HG03565 (cell line): ENCODE results near the gene ASPHD2.
"Not testable (repeated sequence)": the region's sequence is repeated elsewhere in the genome, so short reads cannot be mapped to it uniquely, and the experiment has no call there.

ENCODE experiments used
- ATAC-seq: cut with Tn5 transposase; IDR thresholded peaks from one replicate; pipeline ENCODE4 v1.9.1; 2021; ENCODE audit warnings: mild to moderate bottlenecking, moderate library complexity; ENCODE audit not compliant: unreplicated experiment

ASPHD2 gene

DNA sequence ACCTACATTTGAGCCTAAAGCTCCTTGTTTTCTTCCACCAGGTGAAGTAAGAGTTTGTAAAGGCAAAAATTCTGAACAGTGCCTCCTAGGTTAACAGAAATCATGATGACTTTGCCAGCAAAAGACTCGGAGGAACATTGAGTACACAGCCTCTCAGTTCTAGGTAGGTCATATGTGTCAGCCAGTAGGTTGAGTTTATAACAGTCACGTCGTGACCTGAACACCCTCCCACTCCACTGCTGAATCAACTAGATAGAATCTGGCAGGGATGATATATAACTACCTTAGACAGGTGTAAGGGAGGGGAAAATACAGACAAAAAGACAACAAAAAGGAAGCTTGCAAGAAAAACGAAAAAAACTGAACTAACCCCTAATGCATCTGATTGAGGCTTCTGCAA lies 12.8 kb upstream of the ASPHD2 start:
- ATAC-seq: no peak

DNA sequence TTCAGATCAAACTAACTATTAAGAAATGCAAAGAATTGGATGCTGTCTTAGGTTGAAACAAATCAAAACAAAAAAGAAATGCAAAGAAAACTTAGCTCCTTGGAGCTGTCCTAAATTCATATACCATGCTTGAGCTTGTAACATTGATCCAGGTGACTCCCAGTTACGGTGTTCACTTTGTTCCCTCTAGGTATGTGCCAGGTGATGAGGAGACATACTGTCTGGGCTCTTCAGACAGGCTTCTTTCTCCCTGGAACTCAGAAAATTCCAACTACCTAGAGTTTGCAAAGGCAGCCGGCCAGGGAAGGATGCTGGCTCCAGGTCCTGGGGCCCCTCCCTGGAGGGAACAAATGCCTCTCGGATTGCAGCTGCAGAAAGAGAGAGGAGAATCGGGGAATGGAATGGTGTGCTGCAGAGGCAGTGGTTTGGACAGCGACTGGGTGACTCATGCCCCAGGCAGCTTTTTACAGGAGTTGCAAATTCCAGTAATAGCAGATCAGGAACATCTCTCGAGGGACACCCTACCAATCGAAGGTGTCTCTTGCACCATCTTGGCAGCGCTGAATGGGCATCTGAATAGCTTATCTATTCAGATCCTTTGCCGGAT lies 12.3 kb upstream of the ASPHD2 start:
- no peak for ATAC-seq

- ATAC-seq: no peak
Observed at GRCh38 chr22:26417406-26417805, 11.7 kb upstream of the ASPHD2 start.

- ATAC-seq: no peak
Observed at GRCh38 chr22:26418620-26419019, 10.4 kb upstream of the ASPHD2 start.

- no peak for ATAC-seq
Observed at GRCh38 chr22:26426924-26427323, 2.1 kb upstream of the ASPHD2 start.

GRCh38 chr22:26429458-26430286 lies 612 bp downstream of the ASPHD2 start:
- ATAC-seq: no peak

- no peak for ATAC-seq
Observed at GRCh38 chr22:26430600-26430999, 1.5 kb downstream of the ASPHD2 start.

GRCh38 chr22:26431261-26431995 lies 2.4 kb downstream of the ASPHD2 start:
- no peak for ATAC-seq

DNA sequence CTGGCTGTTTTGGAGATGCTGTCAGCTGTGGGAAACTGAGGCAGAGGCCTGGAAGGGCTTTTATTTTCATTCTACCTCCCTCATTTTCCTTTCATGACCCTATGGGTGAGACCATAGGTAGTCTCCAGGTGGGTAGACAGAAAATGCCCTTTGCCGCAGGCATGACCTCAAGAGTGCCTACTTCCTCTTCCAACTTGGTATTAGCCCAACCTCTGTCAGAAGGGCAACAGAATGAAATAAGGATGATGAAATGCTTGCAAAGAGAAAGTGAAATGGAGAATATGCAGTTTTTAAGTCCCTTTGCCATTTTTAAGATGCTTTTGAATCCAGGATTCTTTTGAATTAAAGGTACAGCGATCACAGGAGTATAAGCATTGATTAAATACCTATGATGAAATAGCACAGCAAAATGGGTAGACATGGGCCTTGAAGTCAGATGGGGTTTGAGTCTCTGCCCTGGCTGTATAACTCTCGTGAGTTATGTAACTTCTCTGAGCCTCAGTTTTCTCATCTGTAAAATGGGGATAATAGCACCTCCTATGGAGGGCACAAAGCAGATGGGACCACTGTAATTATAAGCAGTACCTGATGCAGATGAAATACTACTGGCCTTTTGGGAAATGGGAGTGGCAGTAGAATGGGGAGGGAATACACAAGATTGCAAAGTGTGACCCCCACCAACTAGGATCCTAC lies 3.7 kb downstream of the ASPHD2 start:
- no peak for ATAC-seq

- ATAC-seq: no peak
Observed at GRCh38 chr22:26433805-26434204, 4.7 kb downstream of the ASPHD2 start.

DNA sequence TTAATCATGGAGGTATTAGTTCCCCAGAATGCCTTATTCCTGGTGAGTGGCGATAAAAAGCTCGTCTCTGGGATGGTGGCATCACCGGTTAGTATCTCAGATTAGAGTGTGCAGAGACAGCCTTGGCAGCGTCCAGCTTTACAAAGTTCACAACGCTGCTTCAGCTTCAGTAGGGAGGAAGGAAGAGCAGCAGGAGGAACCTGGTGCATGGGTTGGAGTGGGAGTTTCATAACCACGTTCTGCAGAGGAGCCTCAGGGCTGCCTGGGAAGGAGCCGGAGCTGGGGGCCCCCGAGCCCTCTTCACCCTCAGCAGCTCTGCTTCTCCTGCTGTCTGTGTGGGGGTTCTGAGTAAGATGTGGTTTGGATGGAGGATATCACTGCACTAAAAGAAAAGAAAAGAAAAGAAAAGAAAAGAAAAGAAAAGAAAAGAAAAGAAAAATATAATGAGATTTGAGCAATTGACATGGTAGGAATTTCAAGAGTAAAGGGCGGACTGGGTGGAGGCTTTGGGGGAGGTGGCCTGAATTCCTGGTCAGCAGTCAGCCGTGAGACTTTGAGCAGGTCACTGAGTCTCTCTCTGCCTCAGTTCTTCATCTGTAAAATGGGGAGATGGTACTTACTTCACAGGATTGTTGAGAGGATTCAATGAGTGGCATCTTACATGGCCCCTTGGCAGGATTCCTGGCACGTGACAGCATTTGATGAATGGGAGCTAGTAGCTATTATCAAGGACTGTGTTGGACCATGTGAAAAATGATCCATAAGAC lies 6.5 kb downstream of the ASPHD2 start:
- no peak for ATAC-seq

DNA sequence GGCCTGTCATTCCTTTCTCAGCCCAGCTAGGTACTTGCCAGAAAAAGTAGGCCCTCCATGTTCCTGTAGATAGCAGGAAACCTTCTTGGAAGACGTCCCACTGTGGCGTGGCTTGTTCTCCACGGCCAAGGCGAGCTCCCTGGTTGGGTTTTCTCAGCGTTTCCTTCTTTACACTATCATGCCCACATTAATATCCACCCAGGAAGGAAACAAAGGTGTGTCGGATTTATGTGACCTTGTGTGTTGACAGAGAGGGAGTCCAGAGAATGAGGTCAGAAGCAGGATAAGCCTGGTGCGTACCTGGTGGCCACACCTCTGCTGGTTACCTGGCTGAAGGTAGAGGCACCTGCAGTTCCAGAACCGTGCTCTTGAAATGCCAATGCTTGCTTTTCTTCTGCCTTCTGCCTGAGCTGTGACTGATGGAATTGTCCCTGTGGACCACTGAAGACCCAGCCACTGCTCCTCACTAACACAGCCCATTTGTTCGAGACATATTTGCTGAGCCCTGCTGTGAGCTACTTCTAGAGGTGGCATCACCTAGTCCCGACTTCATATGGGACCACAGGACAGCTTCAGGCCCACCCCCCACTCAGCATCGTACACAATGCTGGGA lies 7.9 kb downstream of the ASPHD2 start:
- no peak for ATAC-seq

DNA sequence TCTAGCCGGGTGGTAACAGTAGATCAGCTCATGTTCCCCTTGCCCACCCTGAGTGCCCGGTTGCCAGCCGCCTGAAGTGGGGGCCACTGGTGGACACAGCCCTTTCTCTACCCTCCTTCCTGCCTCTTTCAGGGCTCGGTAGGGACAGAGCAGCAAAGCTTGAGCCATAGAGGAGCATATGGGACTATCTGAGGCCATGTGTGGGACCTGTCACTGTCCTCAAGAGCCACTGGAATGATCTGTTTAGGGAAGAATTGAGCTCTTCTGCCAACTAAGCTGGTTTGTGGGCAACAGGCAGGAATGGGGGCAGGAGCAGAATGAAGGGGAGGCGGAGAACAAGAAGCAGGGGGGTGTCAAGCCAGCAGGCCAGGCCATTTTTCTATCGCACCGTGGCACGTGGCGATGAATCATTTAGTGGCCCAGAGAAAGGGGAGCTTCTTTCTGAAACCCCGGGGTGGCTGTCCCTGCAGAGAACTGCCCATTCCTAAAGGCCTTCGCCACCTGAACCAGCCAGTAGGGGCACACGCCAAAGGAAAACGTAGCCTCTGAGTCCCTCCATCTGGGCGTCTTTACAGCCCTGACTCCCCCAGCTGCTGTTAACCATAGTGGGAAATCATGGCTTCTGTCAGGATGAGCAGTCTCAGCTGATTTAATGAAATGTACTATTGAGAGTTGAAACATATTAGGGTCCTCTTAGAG lies 8.8 kb downstream of the ASPHD2 start:
- no peak for ATAC-seq

DNA sequence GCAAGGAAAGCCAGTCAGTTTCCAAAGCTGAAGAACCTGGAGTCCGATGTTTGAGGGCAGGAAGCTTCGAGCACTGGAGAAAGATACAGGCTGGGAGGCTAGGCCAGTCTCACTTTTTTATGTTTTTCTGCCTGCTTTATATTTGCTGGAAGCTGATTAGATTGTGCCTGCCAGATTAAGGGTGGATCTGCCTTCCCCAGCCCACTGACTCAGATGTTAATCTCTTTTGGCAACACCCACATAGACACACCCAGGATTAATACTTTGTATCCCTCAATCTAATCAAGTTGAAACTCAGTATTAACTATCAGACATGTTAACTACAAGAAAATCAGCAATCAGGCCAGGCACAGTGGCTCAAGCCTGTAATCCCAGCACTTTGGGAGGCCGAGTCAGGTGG lies 9.7 kb downstream of the ASPHD2 start:
- not testable (repeated sequence) for ATAC-seq

DNA sequence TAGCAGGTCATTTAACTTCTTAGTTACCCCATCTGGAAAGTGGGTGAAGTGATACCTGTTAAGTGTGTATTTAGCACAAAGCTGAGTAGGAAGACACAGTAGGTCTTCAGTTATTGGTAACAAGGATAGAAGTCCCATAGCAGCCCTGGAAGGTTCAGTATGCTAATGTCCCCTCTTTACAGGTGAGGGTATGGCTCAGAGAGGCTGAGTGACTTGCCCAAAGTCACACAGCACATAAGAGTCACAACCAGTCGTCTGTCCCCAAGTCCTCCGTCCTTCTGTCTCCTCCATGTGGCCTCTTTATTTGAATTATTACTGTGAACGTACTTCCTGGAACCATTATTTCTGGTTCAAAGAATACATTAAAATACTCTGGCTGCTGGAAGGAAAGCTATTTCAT lies 10.5 kb downstream of the ASPHD2 start:
- ATAC-seq: no peak

DNA sequence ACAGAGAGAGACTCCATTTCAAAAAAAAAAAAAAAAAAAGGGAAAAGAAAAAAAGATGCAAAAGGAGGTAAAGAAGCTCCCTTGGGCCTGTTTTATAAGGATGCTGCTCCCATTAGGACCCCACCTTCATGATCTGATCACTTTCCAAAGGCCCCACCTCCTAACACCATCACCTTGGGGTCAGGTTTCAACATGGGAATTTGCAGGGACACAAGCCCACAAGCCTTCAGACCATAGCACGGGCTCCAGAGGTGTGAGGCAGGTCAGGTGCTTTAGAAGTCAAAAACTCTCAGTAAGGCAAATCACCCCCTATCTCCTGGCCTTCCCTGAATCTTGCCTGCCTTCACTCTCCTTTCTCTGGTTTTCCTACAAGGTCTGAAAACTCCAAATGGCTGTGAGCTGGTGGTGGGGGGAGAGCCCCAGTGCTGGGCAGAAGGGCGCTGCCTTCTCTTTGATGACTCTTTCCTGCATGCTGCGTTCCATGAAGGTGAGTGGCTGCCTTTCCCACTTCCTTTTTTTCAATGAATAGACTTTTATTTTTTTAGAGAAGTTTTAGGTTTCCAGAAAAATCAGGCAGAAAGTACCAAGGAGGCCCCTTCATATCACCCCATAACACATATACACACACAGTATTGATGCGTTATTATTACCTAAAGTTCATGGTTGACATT lies 13.2 kb downstream of the ASPHD2 start:
- ATAC-seq: no peak

DNA sequence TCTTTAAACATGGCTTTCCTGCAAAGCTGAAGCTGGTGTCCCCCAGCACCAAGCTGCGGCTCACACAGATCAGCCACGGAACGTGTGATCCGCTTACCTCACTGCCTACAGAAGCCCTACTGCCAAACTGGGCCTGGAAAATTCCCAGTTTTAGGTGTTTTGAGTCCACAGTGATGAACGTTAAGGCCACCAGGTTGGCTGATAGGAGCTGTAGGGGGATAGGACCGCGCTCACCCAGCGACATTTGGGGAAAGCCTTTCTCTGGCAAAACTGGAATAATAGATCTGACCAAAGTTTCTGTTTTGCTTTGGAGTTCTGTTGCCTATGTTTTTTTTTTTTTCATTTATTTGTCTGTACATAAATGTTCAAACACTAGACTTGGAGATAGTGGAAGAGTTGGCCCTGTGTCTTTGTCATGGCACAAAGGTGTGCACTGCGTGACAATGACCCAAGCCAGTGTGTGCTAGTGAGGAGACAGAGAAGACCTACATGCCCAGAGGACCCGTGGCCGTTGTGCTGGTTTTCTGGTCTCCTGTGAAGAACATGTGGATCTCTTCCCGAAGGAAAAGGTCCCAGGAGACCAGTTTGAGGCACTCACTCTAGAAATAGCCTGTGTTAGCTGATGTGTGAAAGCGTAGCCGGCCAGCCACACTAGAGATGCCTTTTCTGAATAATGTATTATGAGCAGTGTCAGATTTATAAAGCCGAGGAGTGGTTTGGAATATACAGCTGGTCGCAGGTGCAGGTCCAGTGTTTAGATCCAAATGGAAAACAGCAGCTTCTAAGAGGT lies 15.0 kb downstream of the ASPHD2 start:
- ATAC-seq: no peak

DNA sequence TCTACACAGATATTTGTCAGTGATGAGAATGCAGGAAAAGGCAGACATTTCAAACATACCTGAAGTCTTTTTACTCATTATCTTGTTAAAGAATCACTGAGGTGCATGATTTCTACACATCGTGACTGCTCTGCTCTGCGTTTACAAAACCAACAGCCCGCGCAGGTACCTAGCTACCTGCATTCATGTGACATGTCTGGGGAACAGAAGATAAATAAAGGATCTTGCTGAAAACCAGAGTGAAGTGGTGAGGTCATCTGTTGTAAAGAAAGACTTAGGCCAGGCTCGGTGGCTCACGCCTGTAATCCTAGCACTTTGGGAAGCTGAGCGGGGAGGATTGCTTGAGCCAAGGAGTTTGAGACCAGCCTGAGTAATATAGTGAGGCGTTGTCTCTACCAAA lies 15.7 kb downstream of the ASPHD2 start:
- ATAC-seq: no peak
